Neural progenitor cell (in vitro differentiated cells): ENCODE measurements around the gene YTHDC2. TPM values are rescaled to one million over a fixed set of nuclear protein-coding genes. Genes with fewer than 3 reads are reported as not detected.

Source experiments
- DNase-seq: peaks from one replicate; pipeline ENCODE4 v3.0.0-alpha.2; 2016; ENCODE audit warnings: low spot score
- H2AFZ ChIP-seq: fragments of 200-600 bp; sonication (generic); replicated peaks from 2 replicates; pipeline ENCODE4 v1.6.1; 2016; ENCODE audit warnings: antibody characterized with exemption
- H3F3A ChIP-seq: fragments of 200-600 bp; sonication (generic); 2 replicates; pipeline ENCODE4 v1.6.1; 2016; ENCODE audit warnings: antibody characterized with exemption, low read depth
- H3K27ac ChIP-seq: fragments of 200-600 bp; sonication (generic); 2 replicates; pipeline ENCODE4 v1.5.1; 2016; ENCODE audit warnings: mild to moderate bottlenecking
- H3K27me3 ChIP-seq: fragments of 200-600 bp; sonication (generic); 2 replicates; pipeline ENCODE4 v1.6.1; 2016; ENCODE audit warnings: mild to moderate bottlenecking, moderate library complexity
- H3K36me3 ChIP-seq: fragments of 200-600 bp; sonication (generic); 2 replicates; pipeline ENCODE4 v1.5.1; 2016
- H3K4me1 ChIP-seq: fragments of 200-600 bp; sonication (generic); 2 replicates; pipeline ENCODE4 v1.6.1; 2016; ENCODE audit warnings: mixed run types
- H3K4me2 ChIP-seq: fragments of 200-600 bp; sonication (generic); 2 replicates; pipeline ENCODE4 v1.6.1; 2016
- H3K4me3 ChIP-seq: fragments of 200-600 bp; sonication (generic); 2 replicates; pipeline ENCODE4 v1.5.1; 2016
- H3K79me2 ChIP-seq: fragments of 200-600 bp; sonication (generic); 2 replicates; pipeline ENCODE4 v1.6.1; 2016; ENCODE audit warnings: low read depth
- H3K9ac ChIP-seq: fragments of 200-600 bp; sonication (generic); 2 replicates; pipeline ENCODE4 v1.6.1; 2016
- H3K9me3 ChIP-seq: fragments of 200-600 bp; sonication (generic); 2 replicates; pipeline ENCODE4 v1.5.1; 2016; ENCODE audit warnings: low read depth
- H4K20me1 ChIP-seq: fragments of 200-600 bp; sonication (generic); 2 replicates; pipeline ENCODE4 v1.6.1; 2016; ENCODE audit warnings: low read depth
- H3K27ac Mint-ChIP-seq: 3 replicates; pipeline ENCODE4 v1.8.0; 2021; ENCODE audit warnings: mixed read lengths
- H3K27me3 Mint-ChIP-seq: 2 replicates; pipeline ENCODE4 v1.8.0; 2022; ENCODE audit warnings: low read depth, mild to moderate bottlenecking, inconsistent platforms, moderate library complexity, mixed read lengths; ENCODE audit not compliant: insufficient read depth
- H3K36me3 Mint-ChIP-seq: 3 replicates; pipeline ENCODE4 v1.8.0; 2021; ENCODE audit warnings: mixed read lengths
- H3K4me1 Mint-ChIP-seq: 3 replicates; pipeline ENCODE4 v1.8.0; 2021; ENCODE audit warnings: mixed read lengths
- H3K4me3 Mint-ChIP-seq: 3 replicates; pipeline ENCODE4 v1.8.0; 2021; ENCODE audit warnings: mild to moderate bottlenecking, moderate library complexity, mixed read lengths
- H3K9me3 Mint-ChIP-seq: 3 replicates; pipeline ENCODE4 v1.8.0; 2020; ENCODE audit warnings: mixed read lengths
- CTCF ChIP-seq: fragments of 200-600 bp; sonication (generic); IDR thresholded peaks from 2 replicates; pipeline ENCODE4 v1.5.1; 2017; ENCODE audit warnings: antibody characterized with exemption, mild to moderate bottlenecking
- EZH2 ChIP-seq: fragments of 200-600 bp; sonication (generic); IDR thresholded peaks from 2 replicates; pipeline ENCODE4 v1.6.1; 2017; ENCODE audit warnings: antibody characterized with exemption, mild to moderate bottlenecking, moderate library complexity
- EZH2phosphoT487 ChIP-seq: fragments of 200-600 bp; sonication (generic); IDR thresholded peaks from 2 replicates; pipeline ENCODE4 v1.6.1; 2017; ENCODE audit warnings: antibody characterized with exemption
- total RNA-seq: library from RNA; depleted of rRNA; stranded (reverse); fragments of >200 nt; gene quantifications from 2 replicates; pipeline ENCODE4 v1.2.3, GENCODE V29; 2015; ENCODE audit warnings: low replicate concordance

The YTHDC2 gene
- total RNA-seq, 1 donor from 2014 or later, result 18.5 TPM

GRCh38 chr5:113574417-113574816 lies 60.9 kb downstream of the YTHDC2 start:
- H3K27ac Mint-ChIP-seq, result no peak overlapping the region
- H3K27ac ChIP-seq, result no peak overlapping the region

GRCh38 chr5:113575074-113575473 lies 61.6 kb downstream of the YTHDC2 start:
- Histone ChIP-seq H3K9ac (no peak overlapping the region), H3K79me2 (no peaks in the 10 kb centered on the region), H3K27ac (no peak overlapping the region), H3K36me3 (no peaks in the 10 kb centered on the region), H4K20me1 (no peaks in the 10 kb centered on the region), H3K4me1 (no peaks in the 10 kb centered on the region), H3F3A (no peaks in the 10 kb centered on the region), H3K4me3 (no peak overlapping the region), H3K9me3 (no peaks in the 10 kb centered on the region), H3K27me3 (no peaks in the 10 kb centered on the region), H3K4me2 (no peak overlapping the region), H2AFZ (no peak overlapping the region)
- DNase-seq, result no peak
- Mint-ChIP-seq H3K4me1 (peaks cover 3% of the 10 kb centered on the region), H3K27me3 (no peaks in the 10 kb centered on the region), H3K4me3 (no peak overlapping the region), H3K9me3 (peaks cover 11% of the 10 kb centered on the region), H3K27ac (no peak overlapping the region), H3K36me3 (peaks cover 50% of the 10 kb centered on the region)
- TF ChIP-seq EZH2 (no peak), EZH2phosphoT487 (no peak)

More at GRCh38 chr5:113574417-113574816, 60.9 kb downstream of the YTHDC2 start:
- Histone ChIP-seq H3K79me2 (no peaks in the 10 kb centered on the region), H3K9me3 (no peaks in the 10 kb centered on the region), H3K4me1 (no peaks in the 10 kb centered on the region), H3F3A (no peaks in the 10 kb centered on the region), H3K9ac (no peak overlapping the region), H2AFZ (no peak overlapping the region), H3K36me3 (no peaks in the 10 kb centered on the region), H3K4me2 (no peak overlapping the region), H3K4me3 (no peak overlapping the region), H3K27me3 (no peaks in the 10 kb centered on the region), H4K20me1 (no peaks in the 10 kb centered on the region)
- no peak for DNase-seq
- Mint-ChIP-seq H3K9me3 (peaks cover 11% of the 10 kb centered on the region), H3K4me3 (no peak overlapping the region), H3K4me1 (no peaks in the 10 kb centered on the region), H3K36me3 (peaks cover 51% of the 10 kb centered on the region), H3K27me3 (no peaks in the 10 kb centered on the region)
- TF ChIP-seq EZH2 (no peak), CTCF (no peak), EZH2phosphoT487 (no peak)

- H2AFZ ChIP-seq, result no peak overlapping the region
- no peak for DNase-seq
- no peak overlapping the region for H3K9ac ChIP-seq
- TF ChIP-seq EZH2 (no peak), EZH2phosphoT487 (no peak), CTCF (no peak)
- H3K9me3 ChIP-seq, result no peaks in the 10 kb centered on the region
- Mint-ChIP-seq H3K4me3 (no peak overlapping the region), H3K9me3 (peaks cover 3% of the 10 kb centered on the region), H3K36me3 (peaks cover 34% of the 10 kb centered on the region), H3K27ac (no peak overlapping the region), H3K4me1 (peaks cover 7% of the 10 kb centered on the region), H3K27me3 (no peaks in the 10 kb centered on the region)
- no peak overlapping the region for H3K27ac ChIP-seq
- H3K4me1 ChIP-seq, result no peaks in the 10 kb centered on the region
- H3K4me2 ChIP-seq, result no peak overlapping the region
- no peak overlapping the region for H3K4me3 ChIP-seq
- no peaks in the 10 kb centered on the region for H3K79me2 ChIP-seq
- no peaks in the 10 kb centered on the region for H4K20me1 ChIP-seq
- no peaks in the 10 kb centered on the region for H3K27me3 ChIP-seq
- H3F3A ChIP-seq, result no peaks in the 10 kb centered on the region
- H3K36me3 ChIP-seq, result no peaks in the 10 kb centered on the region
Measured at GRCh38 chr5:113578091-113578490, 64.6 kb downstream of the YTHDC2 start.

GRCh38 chr5:113581388-113581787 lies 67.9 kb downstream of the YTHDC2 start:
- Histone ChIP-seq H2AFZ (no peak overlapping the region), H3K4me3 (no peak overlapping the region), H4K20me1 (no peaks in the 10 kb centered on the region), H3K27me3 (no peaks in the 10 kb centered on the region), H3K27ac (no peak overlapping the region), H3K4me1 (no peaks in the 10 kb centered on the region), H3K79me2 (no peaks in the 10 kb centered on the region), H3K9ac (no peak overlapping the region), H3K9me3 (no peaks in the 10 kb centered on the region), H3K36me3 (no peaks in the 10 kb centered on the region), H3K4me2 (no peak overlapping the region), H3F3A (peaks cover 17% of the 10 kb centered on the region)
- TF ChIP-seq EZH2phosphoT487 (no peak), CTCF (no peak), EZH2 (no peak)
- peaks cover 20% of the 10 kb centered on the region for H3K36me3 Mint-ChIP-seq
- H3K9me3 Mint-ChIP-seq, result no peaks in the 10 kb centered on the region
- H3K4me3 Mint-ChIP-seq, result no peak overlapping the region
- no peak overlapping the region for H3K27ac Mint-ChIP-seq
- peaks cover 7% of the 10 kb centered on the region for H3K4me1 Mint-ChIP-seq
- no peaks in the 10 kb centered on the region for H3K27me3 Mint-ChIP-seq
- no peak for DNase-seq
